PC-3 (cell line): Measurements from ENCODE around the gene FBXO24.

ENCODE experiments used
- CTCF ChIP-seq: fragments of 300-600 bp; sonication (generic); conservative IDR thresholded peaks from 2 replicates; pipeline ENCODE4 v1.5.1; 2017; ENCODE audit warnings: antibody characterized with exemption, low read depth, mild to moderate bottlenecking, low read length
- EZH2 ChIP-seq: fragments of 300-600 bp; sonication (generic); IDR thresholded peaks from one replicate; pipeline ENCODE4 v1.6.1; 2017; ENCODE audit warnings: antibody characterized with exemption, mild to moderate bottlenecking, low read length; ENCODE audit not compliant: unreplicated experiment

- TF ChIP-seq EZH2 (no peak), CTCF (no peak)
These were observed 14.4 kb upstream of the FBXO24 start for GRCh38 chr7:100571829-100572116.
